ENCODE measurements around the gene GUCY1B1.

DNA sequence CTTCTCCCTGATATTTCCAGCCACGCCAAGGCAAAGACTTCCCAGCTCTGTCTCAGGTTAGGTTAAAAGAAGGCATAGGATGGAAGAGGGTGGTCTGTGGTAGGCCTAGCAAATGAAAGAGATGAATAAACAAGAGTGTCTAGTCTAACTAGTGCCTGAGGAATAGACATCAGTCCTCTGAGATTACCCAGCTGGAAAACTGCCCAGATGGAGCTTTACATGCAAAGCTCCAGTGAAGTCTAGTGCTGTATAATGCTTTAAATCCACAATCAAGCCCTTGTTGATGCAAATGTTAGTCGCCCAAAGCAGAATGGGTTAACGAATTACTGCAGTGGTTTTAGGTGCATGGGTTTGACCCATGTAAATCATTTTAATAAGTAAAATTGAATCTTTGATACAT lies 24.8 kb upstream of the GUCY1B1 start:
- TF ChIP-seq, protein P1, sequence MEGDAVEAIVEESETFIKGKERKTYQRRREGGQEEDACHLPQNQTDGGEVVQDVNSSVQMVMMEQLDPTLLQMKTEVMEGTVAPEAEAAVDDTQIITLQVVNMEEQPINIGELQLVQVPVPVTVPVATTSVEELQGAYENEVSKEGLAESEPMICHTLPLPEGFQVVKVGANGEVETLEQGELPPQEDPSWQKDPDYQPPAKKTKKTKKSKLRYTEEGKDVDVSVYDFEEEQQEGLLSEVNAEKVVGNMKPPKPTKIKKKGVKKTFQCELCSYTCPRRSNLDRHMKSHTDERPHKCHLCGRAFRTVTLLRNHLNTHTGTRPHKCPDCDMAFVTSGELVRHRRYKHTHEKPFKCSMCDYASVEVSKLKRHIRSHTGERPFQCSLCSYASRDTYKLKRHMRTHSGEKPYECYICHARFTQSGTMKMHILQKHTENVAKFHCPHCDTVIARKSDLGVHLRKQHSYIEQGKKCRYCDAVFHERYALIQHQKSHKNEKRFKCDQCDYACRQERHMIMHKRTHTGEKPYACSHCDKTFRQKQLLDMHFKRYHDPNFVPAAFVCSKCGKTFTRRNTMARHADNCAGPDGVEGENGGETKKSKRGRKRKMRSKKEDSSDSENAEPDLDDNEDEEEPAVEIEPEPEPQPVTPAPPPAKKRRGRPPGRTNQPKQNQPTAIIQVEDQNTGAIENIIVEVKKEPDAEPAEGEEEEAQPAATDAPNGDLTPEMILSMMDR (IDR thresholded peaks at IDR 0.05; ENCODE audit: low read depth, low read length), result no peak
- TF ChIP-seq POLR2A (IDR thresholded peaks at IDR 0.05; ENCODE audit: extremely low read depth, insufficient read length) (no peak), MAX (IDR thresholded peaks at IDR 0.05; ENCODE audit: low read depth, low read length) (no peak), MYC (IDR thresholded peaks at IDR 0.05; ENCODE audit: low read depth, low read length) (no peak)
